HG03521 (cell line): ENCODE results near the gene ADK.
"Not testable (repeated sequence)": the region's sequence is repeated elsewhere in the genome, so short reads cannot be mapped to it uniquely, and the experiment has no call there.

ENCODE experiments used
- ATAC-seq: cut with Tn5 transposase; IDR thresholded peaks from one replicate; pipeline ENCODE4 v1.9.1; 2021; ENCODE audit warnings: mild to moderate bottlenecking, moderate library complexity; ENCODE audit not compliant: unreplicated experiment

The ADK gene

GRCh38 chr10:74178042-74178791 lies 27.2 kb downstream of the ADK start:
- ATAC-seq: no peak

GRCh38 chr10:74179111-74179710 lies 28.2 kb downstream of the ADK start:
- ATAC-seq: no peak

GRCh38 chr10:74186678-74187077 lies 35.7 kb downstream of the ADK start:
- ATAC-seq: no peak

- ATAC-seq: no peak
Observed at GRCh38 chr10:74187237-74187636, 36.2 kb downstream of the ADK start.

GRCh38 chr10:74188617-74189016 lies 37.6 kb downstream of the ADK start:
- not testable (repeated sequence) for ATAC-seq

GRCh38 chr10:74189999-74190421 lies 39.0 kb downstream of the ADK start:
- peak; percentile 58 for ATAC-seq

GRCh38 chr10:74190494-74190893 lies 39.5 kb downstream of the ADK start:
- ATAC-seq: no peak

- no peak for ATAC-seq
Observed at GRCh38 chr10:74194545-74194944, 43.5 kb downstream of the ADK start.

GRCh38 chr10:74194999-74195398 lies 44.0 kb downstream of the ADK start:
- no peak for ATAC-seq

GRCh38 chr10:74199315-74199714 lies 48.3 kb downstream of the ADK start:
- no peak for ATAC-seq

GRCh38 chr10:74202356-74202755 lies 51.3 kb downstream of the ADK start:
- ATAC-seq: no peak

GRCh38 chr10:74206746-74207145 lies 55.7 kb downstream of the ADK start:
- ATAC-seq: no peak

- no peak for ATAC-seq
Observed at GRCh38 chr10:74207691-74208480, 56.9 kb downstream of the ADK start.

- ATAC-seq: no peak
Observed at GRCh38 chr10:74208997-74209396, 58.0 kb downstream of the ADK start.

- no peak for ATAC-seq
Observed at GRCh38 chr10:74213019-74213418, 62.0 kb downstream of the ADK start.

- no peak for ATAC-seq
Observed at GRCh38 chr10:74213571-74214162, 62.6 kb downstream of the ADK start.

GRCh38 chr10:74217110-74217509 lies 66.1 kb downstream of the ADK start:
- ATAC-seq: not testable (repeated sequence)

GRCh38 chr10:74222467-74222866 lies 71.4 kb downstream of the ADK start:
- ATAC-seq: not testable (repeated sequence)

GRCh38 chr10:74223755-74224529 lies 72.9 kb downstream of the ADK start:
- ATAC-seq: no peak

- no peak for ATAC-seq
Observed at GRCh38 chr10:74227697-74228424, 76.8 kb downstream of the ADK start.
